GM12892 (cell line): ENCODE measurements around the gene KIR3DL3.
"Not testable (repeated sequence)": the region's sequence is repeated elsewhere in the genome, so short reads cannot be mapped to it uniquely, and the experiment has no call there.

Experiments
- POLR2A ChIP-seq: IDR thresholded peaks from 2 replicates; pipeline ENCODE4 v1.6.1; 2011; ENCODE audit warnings: low read depth, low read length, control low read depth
- POLR2AphosphoS5 ChIP-seq: IDR thresholded peaks from 2 replicates; pipeline ENCODE4 v1.6.1; 2011; ENCODE audit warnings: low read depth, low read length, control low read depth
- TAF1 ChIP-seq: IDR thresholded peaks from 2 replicates; pipeline ENCODE4 v1.6.1; 2011; ENCODE audit warnings: low read depth, mild to moderate bottlenecking, control low read depth, low read length, borderline replicate concordance

GRCh38 chr19:54741950-54742349, 17.7 kb downstream of the KIR3DL3 start:
- not testable (repeated sequence) for TF ChIP-seq POLR2A, POLR2AphosphoS5, TAF1
